HCEC 1CT (cell line): ENCODE data around the gene CCND1.

Source experiments
- DNase-seq: peaks from one replicate; pipeline ENCODE4 v3.0.0-alpha.2; 2017

Gene CCND1

DNA sequence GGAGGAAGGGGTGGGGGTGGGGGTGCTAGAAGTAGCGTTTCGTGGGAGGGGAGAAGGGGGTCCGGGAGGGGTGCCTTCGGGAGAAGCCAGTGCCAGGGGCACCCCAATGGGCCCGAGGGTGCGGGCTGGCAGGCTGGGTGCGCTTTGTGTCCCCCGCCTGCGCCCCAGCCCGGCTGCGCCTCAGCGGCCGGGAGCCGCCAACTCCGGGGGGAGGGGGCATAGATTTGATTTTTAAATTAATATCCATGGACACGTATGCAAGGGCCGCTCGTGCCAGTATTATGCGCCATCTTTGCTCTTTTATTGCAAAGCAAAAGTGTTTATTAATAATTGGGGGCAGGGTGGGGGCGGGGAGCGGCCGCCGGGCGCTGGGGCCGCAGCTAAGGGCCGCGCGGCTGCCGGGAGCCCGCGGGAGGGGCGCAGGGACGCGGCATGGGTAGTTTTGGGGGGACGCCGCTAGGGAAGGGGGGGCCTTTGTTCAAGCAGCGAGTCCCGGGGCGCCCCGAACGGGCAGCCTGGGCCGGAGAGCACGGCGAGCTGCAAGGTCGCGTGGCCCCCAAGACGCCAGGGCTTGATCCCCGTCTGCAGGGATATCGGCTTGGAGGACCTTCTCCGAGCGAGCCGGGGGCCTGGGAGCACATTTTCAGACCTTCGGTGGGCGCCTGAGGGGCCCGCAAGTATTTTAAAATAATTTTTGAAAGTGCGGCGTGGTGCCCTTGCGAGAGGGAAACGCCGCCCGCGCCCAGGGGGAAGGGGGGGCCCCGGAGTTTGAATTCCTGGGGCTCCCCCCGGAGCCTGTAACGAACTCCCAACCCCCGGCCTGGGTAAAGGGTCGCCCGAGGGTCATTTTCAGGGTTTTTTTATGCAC is 959 bp downstream of the CCND1 start:
- no peak for DNase-seq

GRCh38 chr11:69642549-69642912 is 1.6 kb downstream of the CCND1 start:
- no peak for DNase-seq

DNA sequence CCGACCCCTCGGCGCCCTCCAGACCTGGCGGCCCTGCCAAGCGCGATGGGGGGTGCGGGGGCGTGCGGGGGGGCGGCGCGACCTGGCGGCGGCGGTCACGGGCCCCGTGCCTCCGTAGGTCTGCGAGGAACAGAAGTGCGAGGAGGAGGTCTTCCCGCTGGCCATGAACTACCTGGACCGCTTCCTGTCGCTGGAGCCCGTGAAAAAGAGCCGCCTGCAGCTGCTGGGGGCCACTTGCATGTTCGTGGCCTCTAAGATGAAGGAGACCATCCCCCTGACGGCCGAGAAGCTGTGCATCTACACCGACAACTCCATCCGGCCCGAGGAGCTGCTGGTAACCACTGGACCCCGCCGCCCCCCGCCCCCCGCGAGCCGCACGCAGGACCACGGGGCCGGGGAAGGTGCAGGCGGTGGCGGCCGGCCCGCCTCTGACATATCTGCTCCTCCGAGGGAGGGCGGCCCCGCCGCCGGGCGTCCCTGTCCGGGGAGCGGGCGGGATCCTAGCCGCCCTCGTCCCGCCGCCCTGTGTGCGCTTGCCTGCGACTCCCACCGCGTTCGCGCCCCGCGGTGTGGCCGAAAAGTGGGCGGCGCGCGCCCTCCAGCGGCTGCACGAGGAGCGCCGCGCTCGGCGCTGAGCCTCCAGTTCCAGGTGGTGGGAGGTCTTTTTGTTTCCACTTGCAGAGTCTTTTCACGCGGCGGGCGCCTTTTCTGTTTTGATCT is 2.1 kb downstream of the CCND1 start:
- DNase-seq, result peak; percentile 66

- no peak for DNase-seq
These were observed 2.7 kb downstream of the CCND1 start for GRCh38 chr11:69643646-69644045.

- peak; percentile 83 for DNase-seq
These were observed 3.4 kb downstream of the CCND1 start for GRCh38 chr11:69644071-69644961.

- DNase-seq, result no peak
These were observed 4.2 kb downstream of the CCND1 start for GRCh38 chr11:69644962-69645675.

- DNase-seq, result no peak
These were observed 5.0 kb downstream of the CCND1 start for GRCh38 chr11:69645801-69646492.

DNA sequence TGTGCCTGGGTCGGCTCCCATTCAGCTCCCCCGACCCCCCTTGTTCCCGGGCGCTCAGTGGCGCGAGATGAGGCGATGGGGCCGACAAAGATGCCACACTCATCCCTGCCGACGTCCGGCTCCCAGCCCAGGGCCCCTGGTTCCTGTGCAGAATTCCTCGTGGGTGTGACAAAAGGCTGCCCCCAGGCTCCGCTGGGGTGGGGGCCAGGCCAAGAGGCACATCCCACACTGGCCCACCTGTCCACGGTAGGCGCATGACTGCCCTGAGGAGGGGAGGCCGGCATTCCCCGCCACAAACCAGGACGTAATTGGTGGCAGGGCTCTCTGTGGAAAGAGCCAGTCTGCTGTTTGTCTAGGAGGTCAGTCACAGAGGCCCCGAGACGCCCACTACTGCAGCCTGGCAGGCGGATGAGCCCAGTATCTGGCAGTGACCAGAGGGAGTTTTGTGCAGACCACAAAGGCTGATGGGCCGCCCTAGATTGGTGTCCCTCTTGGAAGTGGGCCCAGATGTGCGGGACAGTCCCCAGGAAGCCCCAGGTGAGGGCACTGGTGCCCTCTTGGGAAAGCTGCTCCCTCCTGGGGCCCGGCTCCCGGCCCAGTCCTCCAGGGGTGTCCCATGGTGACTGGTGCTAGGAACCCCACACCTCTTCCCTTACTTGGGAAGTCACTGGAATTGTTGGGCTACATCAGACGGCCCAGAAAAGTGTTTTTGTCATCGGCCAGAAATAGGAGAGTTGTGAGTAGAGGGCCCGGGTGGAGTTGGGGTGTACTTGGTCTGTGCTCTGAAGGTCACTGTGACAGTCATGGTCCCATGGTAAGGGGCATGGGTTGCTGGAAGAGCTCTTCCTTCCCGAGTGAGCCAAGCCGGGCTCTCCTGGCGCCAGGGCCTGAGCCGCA is 5.8 kb downstream of the CCND1 start:
- no peak for DNase-seq

DNA sequence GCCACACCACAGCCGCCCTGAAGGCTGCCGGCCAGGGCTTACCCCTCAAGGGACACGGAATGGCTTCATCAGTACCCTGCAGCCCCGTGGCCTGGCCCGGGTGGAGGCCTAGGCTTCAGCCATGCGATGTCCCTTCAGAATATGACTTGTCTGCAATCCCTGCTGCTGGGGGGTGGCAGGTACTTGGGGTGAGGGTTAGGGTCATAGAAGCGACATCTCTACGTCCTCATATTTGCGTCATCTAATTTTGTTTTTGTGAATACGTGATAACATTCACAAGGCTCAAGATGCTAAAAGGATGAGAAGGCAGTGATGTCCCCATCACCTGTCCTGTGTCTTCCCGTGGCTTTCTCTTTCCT is 6.4 kb downstream of the CCND1 start:
- no peak for DNase-seq

- no peak for DNase-seq
These were observed 7.0 kb downstream of the CCND1 start for GRCh38 chr11:69647761-69648497.

DNA sequence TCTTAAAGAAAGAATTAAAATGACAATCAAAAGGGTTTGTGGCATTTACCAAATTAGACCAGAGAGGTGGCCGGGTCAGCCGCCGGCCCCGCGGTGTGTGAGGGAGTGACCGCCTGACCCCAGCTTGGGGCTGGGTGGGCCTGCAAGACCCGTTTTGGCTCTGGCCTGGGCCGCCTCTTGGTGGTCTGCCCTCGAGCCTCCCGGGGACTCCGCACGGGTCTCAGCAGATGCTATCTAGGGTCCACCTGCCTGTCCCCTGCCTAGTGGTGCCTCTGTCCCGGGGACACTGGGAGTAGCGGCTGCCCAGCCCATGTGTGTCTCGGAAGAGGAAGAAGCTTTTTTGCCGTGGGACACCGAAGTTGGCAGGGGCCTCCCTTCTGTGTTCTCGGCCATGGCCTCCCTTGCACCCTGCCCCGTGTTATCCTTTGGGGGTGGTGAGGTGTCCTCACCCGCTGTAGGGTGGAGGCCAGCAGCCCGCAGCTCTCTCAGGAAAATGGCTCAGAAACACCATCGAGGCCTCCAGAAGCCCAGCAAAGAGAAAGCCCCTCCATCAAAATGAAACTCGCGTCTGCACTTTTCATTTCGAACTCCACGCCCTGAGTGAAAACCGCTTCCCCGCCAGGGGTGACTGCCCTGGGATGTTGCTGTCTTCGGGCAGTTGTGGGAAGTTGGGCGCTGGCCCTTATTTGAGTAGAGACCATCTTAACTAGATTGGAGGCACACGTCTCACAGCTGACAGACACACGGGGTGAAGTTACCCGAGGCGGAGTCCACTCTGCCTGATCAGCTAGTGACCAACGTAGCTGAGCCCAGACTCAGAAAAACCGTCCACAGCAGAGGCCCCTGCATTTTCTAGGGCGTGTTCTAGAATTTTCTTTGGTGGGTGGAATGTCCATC is 8.0 kb downstream of the CCND1 start:
- DNase-seq, result no peak

DNA sequence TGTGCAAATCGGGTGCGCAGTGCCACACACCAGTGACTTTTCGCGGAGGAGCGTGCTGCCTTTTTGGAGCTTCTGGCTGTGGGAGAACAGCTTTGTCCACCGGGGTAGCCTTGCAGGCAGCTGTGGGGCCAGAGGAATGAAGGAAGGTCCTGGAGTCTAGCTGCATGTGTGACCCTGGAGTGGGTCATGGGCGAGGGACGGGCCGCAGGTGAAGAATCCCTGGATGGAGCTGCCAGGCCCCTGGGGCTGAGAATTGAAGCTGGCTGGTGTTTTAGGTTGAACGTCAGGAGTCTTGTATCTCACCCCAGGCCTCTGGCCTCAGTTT is 8.6 kb downstream of the CCND1 start:
- DNase-seq, result no peak

GRCh38 chr11:69650081-69650831 is 9.3 kb downstream of the CCND1 start:
- DNase-seq, result no peak

DNA sequence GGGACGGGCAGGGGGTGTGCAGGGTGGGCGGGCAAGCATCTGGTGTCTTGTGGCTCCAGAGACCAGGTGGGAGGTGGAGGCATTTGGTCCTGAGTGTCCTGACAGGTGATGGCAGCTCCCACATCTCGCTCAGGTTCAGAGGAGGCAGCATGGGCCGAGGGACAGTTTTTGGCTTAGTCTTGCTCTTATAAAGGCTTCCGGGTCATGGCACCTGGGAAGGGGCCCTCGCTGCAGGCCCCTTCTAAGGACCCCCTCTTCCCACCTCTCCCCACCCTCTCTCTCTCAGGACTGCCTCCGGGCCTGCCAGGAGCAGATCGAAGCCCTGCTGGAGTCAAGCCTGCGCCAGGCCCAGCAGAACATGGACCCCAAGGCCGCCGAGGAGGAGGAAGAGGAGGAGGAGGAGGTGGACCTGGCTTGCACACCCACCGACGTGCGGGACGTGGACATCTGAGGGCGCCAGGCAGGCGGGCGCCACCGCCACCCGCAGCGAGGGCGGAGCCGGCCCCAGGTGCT is 9.9 kb downstream of the CCND1 start:
- no peak for DNase-seq

DNA sequence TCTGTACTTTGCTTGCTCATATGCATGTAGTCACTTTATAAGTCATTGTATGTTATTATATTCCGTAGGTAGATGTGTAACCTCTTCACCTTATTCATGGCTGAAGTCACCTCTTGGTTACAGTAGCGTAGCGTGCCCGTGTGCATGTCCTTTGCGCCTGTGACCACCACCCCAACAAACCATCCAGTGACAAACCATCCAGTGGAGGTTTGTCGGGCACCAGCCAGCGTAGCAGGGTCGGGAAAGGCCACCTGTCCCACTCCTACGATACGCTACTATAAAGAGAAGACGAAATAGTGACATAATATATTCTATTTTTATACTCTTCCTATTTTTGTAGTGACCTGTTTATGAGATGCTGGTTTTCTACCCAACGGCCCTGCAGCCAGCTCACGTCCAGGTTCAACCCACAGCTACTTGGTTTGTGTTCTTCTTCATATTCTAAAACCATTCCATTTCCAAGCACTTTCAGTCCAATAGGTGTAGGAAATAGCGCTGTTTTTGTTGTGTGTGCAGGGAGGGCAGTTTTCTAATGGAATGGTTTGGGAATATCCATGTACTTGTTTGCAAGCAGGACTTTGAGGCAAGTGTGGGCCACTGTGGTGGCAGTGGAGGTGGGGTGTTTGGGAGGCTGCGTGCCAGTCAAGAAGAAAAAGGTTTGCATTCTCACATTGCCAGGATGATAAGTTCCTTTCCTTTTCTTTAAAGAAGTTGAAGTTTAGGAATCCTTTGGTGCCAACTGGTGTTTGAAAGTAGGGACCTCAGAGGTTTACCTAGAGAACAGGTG is 11.1 kb downstream of the CCND1 start:
- DNase-seq, result no peak

DNA sequence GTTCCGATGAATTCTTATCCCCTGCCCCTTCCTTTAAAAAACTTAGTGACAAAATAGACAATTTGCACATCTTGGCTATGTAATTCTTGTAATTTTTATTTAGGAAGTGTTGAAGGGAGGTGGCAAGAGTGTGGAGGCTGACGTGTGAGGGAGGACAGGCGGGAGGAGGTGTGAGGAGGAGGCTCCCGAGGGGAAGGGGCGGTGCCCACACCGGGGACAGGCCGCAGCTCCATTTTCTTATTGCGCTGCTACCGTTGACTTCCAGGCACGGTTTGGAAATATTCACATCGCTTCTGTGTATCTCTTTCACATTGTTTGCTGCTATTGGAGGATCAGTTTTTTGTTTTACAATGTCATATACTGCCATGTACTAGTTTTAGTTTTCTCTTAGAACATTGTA is 12.0 kb downstream of the CCND1 start:
- DNase-seq, result no peak

GRCh38 chr11:69653406-69653960 is 12.5 kb downstream of the CCND1 start:
- no peak for DNase-seq
